ENCODE data around the gene ADAMTS7.
"Not testable (repeated sequence)": the region's sequence is repeated elsewhere in the genome, so short reads cannot be mapped to it uniquely, and the experiment has no call there.

ADAMTS7 gene

GRCh38 chr15:78778422-78778821, 32.8 kb downstream of the ADAMTS7 start:
- no peak for DNase-seq

- DNase-seq: not testable (repeated sequence)
Measured at GRCh38 chr15:78777953-78778345, 33.3 kb downstream of the ADAMTS7 start.

- not testable (repeated sequence) for DNase-seq
Measured at GRCh38 chr15:78777290-78777952, 33.8 kb downstream of the ADAMTS7 start.

- not testable (repeated sequence) for DNase-seq
Measured at GRCh38 chr15:78776046-78776925, 35.0 kb downstream of the ADAMTS7 start.

GRCh38 chr15:78775472-78775871, 35.8 kb downstream of the ADAMTS7 start:
- DNase-seq: no peak

- DNase-seq: not testable (repeated sequence)
Measured at GRCh38 chr15:78774451-78774990, 36.7 kb downstream of the ADAMTS7 start.

GRCh38 chr15:78773765-78774450, 37.4 kb downstream of the ADAMTS7 start:
- DNase-seq: not testable (repeated sequence)

- DNase-seq: no peak
Measured at GRCh38 chr15:78772738-78773137, 38.5 kb downstream of the ADAMTS7 start.

- not testable (repeated sequence) for DNase-seq
Measured at GRCh38 chr15:78771436-78772000, 39.7 kb downstream of the ADAMTS7 start.

GRCh38 chr15:78771020-78771419, 40.2 kb downstream of the ADAMTS7 start:
- DNase-seq: not testable (repeated sequence)

- not testable (repeated sequence) for DNase-seq
Measured at GRCh38 chr15:78769473-78770225, 41.6 kb downstream of the ADAMTS7 start.

GRCh38 chr15:78768531-78769408, 42.5 kb downstream of the ADAMTS7 start:
- no peak for DNase-seq

- DNase-seq: no peak
Measured at GRCh38 chr15:78768096-78768495, 43.2 kb downstream of the ADAMTS7 start.

GRCh38 chr15:78767331-78767951, 43.8 kb downstream of the ADAMTS7 start:
- DNase-seq: no peak

- DNase-seq: not testable (repeated sequence)
Measured at GRCh38 chr15:78766641-78767071, 44.6 kb downstream of the ADAMTS7 start.

GRCh38 chr15:78766041-78766440, 45.2 kb downstream of the ADAMTS7 start:
- no peak for DNase-seq

GRCh38 chr15:78765154-78765860, 46.0 kb downstream of the ADAMTS7 start:
- DNase-seq: not testable (repeated sequence)

- DNase-seq: not testable (repeated sequence)
Measured at GRCh38 chr15:78764340-78765153, 46.7 kb downstream of the ADAMTS7 start.

GRCh38 chr15:78763796-78764241, 47.4 kb downstream of the ADAMTS7 start:
- DNase-seq: no peak
